ENCODE results near the gene ANKRD33B.
A peak's percentile ranks its signal among the peaks of the same experiment; 100 is the strongest.

The ANKRD33B gene

DNA sequence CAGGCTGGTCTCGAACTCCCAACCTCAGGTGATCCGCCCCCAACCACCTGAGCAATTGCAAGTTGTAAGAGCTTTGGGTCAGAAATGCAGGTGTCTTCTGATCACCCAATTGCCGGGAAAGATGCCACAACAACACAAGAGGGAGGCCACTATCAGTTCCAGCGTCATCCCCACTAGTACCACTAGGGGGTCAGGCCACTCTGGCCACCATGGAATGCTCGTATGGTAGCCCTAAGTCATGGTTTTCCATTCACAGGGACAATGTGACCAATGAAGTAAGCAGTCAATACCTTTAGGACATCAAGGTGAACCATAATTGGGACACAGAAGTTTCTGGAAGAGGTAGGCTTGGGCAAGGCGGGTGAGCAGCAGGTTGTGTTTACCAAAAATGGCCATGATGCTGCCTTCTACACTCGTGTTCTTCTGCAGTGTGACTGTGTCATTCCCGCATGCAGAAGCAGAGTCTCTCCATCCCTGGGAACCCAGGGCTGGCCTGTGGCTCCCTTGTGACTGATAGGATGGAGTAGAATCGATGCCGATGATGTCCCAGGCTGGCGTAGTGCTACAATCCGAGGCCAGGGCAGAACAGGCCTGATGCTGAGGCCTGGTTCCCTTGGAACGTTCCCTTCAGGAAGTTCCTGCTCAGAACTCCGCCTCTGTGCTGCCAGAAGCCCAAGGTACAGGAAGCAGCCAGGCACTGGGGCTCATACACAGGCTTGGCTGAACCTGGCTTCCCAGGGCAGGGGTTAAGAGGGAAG, 42.2 kb upstream of the ANKRD33B start:
- peak; percentile 68 for TF ChIP-seq CTCF (IDR thresholded peaks at IDR 0.05; ENCODE audit: low read depth, low read length, missing control alignments)
- no peak overlapping the region for H3K27ac ChIP-seq
- no peaks in the 10 kb centered on the region for H3K36me3 ChIP-seq (replicated peaks)
- no peaks in the 10 kb centered on the region for H3K27me3 ChIP-seq (replicated peaks)
- H3K4me3 ChIP-seq (ENCODE audit: low read depth, low read length) = no peak overlapping the region
- in situ Hi-C loops (cut with HindIII; ENCODE audit: low pct_ligation_motif_present, low sequenced_read_pairs) = no loop called here
- no peak for DNase-seq

- no peak overlapping the region for H3K4me3 ChIP-seq (ENCODE audit: low read depth, low read length)
- no peaks in the 10 kb centered on the region for H3K27me3 ChIP-seq (replicated peaks)
- H3K27ac ChIP-seq = no peak overlapping the region
- H3K36me3 ChIP-seq (replicated peaks) = no peaks in the 10 kb centered on the region
- DNase-seq = no peak
- in situ Hi-C loops (cut with HindIII; ENCODE audit: low pct_ligation_motif_present, low sequenced_read_pairs) = no loop called here
- no peak for TF ChIP-seq CTCF (IDR thresholded peaks at IDR 0.05; ENCODE audit: low read depth, low read length, missing control alignments)
Measured at GRCh38 chr5:10522224-10522611, 41.7 kb upstream of the ANKRD33B start.

DNA sequence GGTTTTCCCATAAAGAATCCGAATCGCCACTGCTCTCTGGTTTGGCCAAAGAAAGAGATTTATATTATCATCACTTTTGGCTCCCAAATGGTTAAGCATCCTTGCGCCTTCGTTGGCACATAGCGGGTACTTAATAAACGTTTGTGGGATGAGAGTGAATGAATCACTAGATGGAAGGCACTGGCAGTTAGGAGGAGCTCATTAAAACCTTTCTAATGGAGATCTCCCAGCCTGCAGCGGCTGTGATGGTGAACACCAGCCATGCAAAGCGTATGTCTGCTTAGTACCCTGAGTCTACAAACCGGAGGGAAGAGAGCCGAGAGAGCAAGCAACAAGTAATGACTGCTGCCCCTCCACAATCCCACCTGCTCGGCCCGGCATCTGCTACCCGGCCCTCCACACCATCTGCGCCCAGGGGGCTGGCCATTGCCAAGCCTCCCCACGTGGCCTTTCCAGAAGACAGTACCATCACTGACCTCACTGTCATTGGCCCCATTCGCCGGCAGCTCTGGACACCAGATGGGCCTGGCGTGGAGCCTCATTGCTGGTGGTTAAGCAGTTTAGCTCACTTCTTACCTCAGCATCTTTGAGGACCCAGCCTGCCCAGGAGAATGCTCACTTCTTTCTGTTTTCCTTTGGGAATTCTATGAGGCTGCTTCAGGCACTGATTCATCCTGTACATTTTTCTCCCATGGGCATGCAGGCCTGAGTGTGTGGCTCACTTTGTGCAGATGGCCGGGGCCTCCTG, 39.3 kb upstream of the ANKRD33B start:
- H3K27me3 ChIP-seq (replicated peaks) = no peaks in the 10 kb centered on the region
- DNase-seq = peak; percentile 76
- H3K4me3 ChIP-seq (ENCODE audit: low read depth, low read length) = no peak overlapping the region
- H3K36me3 ChIP-seq (replicated peaks) = no peaks in the 10 kb centered on the region
- TF ChIP-seq CTCF (IDR thresholded peaks at IDR 0.05; ENCODE audit: low read depth, low read length, missing control alignments) = peak; percentile 3
- peak overlapping the region; percentile 37 for H3K27ac ChIP-seq
- in situ Hi-C loops (cut with HindIII; ENCODE audit: low pct_ligation_motif_present, low sequenced_read_pairs) = no loop called here

DNA sequence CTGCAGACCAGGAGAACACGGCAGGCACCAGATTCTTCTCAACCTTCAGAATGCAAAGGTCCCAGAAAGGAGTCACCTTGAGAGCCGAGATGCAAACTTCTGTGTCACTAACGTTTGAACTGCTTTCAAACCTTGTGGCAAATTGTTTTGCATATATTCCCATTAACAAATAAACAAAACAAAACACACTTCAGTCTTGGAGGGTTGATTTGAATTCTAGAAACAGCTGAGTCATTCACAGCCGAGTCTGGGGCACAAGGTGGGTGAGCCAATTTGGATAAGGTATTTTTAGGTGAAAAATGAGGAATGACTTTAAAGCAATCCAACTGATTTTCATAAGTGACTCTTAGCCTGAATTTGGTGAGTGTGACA, 38.8 kb upstream of the ANKRD33B start:
- in situ Hi-C loops (cut with HindIII; ENCODE audit: low pct_ligation_motif_present, low sequenced_read_pairs) = no loop called here
- Histone ChIP-seq H3K36me3 (replicated peaks) (no peaks in the 10 kb centered on the region), H3K4me3 (ENCODE audit: low read depth, low read length) (no peak overlapping the region), H3K27me3 (replicated peaks) (no peaks in the 10 kb centered on the region), H3K27ac (peak overlapping the region; percentile 37)
- DNase-seq = no peak
- no peak for TF ChIP-seq CTCF (IDR thresholded peaks at IDR 0.05; ENCODE audit: low read depth, low read length, missing control alignments)

- peak; percentile 44 for DNase-seq
- no peak overlapping the region for H3K4me3 ChIP-seq (ENCODE audit: low read depth, low read length)
- H3K27me3 ChIP-seq (replicated peaks) = no peaks in the 10 kb centered on the region
- TF ChIP-seq CTCF (IDR thresholded peaks at IDR 0.05; ENCODE audit: low read depth, low read length, missing control alignments) = no peak
- H3K36me3 ChIP-seq (replicated peaks) = no peaks in the 10 kb centered on the region
- H3K27ac ChIP-seq = peak overlapping the region; percentile 6
- in situ Hi-C loops (cut with HindIII; ENCODE audit: low pct_ligation_motif_present, low sequenced_read_pairs) = no loop called here
Measured at GRCh38 chr5:10527281-10527950, 36.5 kb upstream of the ANKRD33B start.
